HEK293 (cell line): Measurements from ENCODE around the gene ERI3.

Source experiments
- CTCF ChIA-PET: fragments of 350-600 bp; formaldehyde crosslinking; extraction: SDS; loops from one replicate; lab custom pipeline; 2021; ENCODE audit warnings: antibody characterized with exemption; lab: Yijun Ruan, JAX
- POLR2A ChIA-PET: fragments of 300-600 bp; formaldehyde crosslinking; extraction: SDS; loops from one replicate; lab custom pipeline; 2020; ENCODE audit warnings: antibody characterized with exemption, inconsistent platforms; lab: Yijun Ruan, JAX
- H3K27ac ChIP-seq: fragments of 200-500 bp; sonication (Bioruptor generic); 2 replicates; pipeline ENCODE4 v1.5.1; 2014; ENCODE audit warnings: low read depth, low read length, control low read depth, inconsistent platforms; ENCODE audit errors: extremely low read depth
- H3K36me3 ChIP-seq, 2 experiments: fragments of 200-500 bp in 1 of 2; sonication (Bioruptor generic) in 1 of 2; 1 replicate in 1 of 2; 2 replicates in 1 of 2; pipeline ENCODE4 v1.5.1; 2014 to 2017; ENCODE audit warnings: inconsistent platforms in 2 of 2, low read length in 2 of 2; ENCODE audit not compliant: control insufficient read depth in 2 of 2, insufficient read depth in 1 of 2
- H3K4me1 ChIP-seq: fragments of 200-500 bp; sonication (Bioruptor generic); 2 replicates; pipeline ENCODE4 v1.5.1; 2014; ENCODE audit warnings: mild to moderate bottlenecking, low read length, inconsistent platforms; ENCODE audit not compliant: control insufficient read depth, insufficient read depth
- H3K4me3 ChIP-seq: 2 replicates; pipeline ENCODE4 v1.5.1; 2011; ENCODE audit warnings: low read depth, mild to moderate bottlenecking, control low read depth, low read length, moderate library complexity
- H3K9me3 ChIP-seq: fragments of 200-500 bp; sonication (Bioruptor generic); 2 replicates; pipeline ENCODE4 v1.5.1; 2014; ENCODE audit warnings: low read depth, low read length, inconsistent platforms; ENCODE audit not compliant: control insufficient read depth, insufficient read depth
- EGR2 ChIP-seq: fragments of 450-650 bp; formaldehyde crosslinking; IDR thresholded peaks from 2 replicates; pipeline ENCODE4 v1.5.1; 2016; ENCODE audit warnings: low read depth, missing biosample characterization, missing genetic modification characterization
- IKZF3 ChIP-seq: fragments of 450-650 bp; IDR thresholded peaks from 2 replicates; pipeline ENCODE4 v1.5.0; 2018; ENCODE audit warnings: missing biosample characterization, mild to moderate bottlenecking, missing genetic modification characterization, moderate library complexity
- KLF10 ChIP-seq: fragments of 450-650 bp; IDR thresholded peaks from 2 replicates; pipeline ENCODE4 v1.5.1; 2018; ENCODE audit warnings: missing biosample characterization, mild to moderate bottlenecking, missing genetic modification characterization
- KLF17 ChIP-seq: fragments of 450-650 bp; formaldehyde crosslinking; IDR thresholded peaks from 2 replicates; pipeline ENCODE4 v1.5.1; 2016; ENCODE audit warnings: missing biosample characterization, missing genetic modification characterization
- SP2 ChIP-seq: fragments of 450-650 bp; formaldehyde crosslinking; IDR thresholded peaks from 2 replicates; pipeline ENCODE4 v1.5.1; 2016; ENCODE audit warnings: missing biosample characterization, missing genetic modification characterization
- TRIM28 ChIP-seq: IDR thresholded peaks from 2 replicates; pipeline ENCODE4 v1.6.1; 2011; ENCODE audit warnings: low read length, control low read depth, borderline replicate concordance
- ZBTB20 ChIP-seq: fragments of 450-650 bp; formaldehyde crosslinking; IDR thresholded peaks from 2 replicates; pipeline ENCODE4 v1.5.1; 2016; ENCODE audit warnings: missing biosample characterization, missing genetic modification characterization
- ZBTB6 ChIP-seq: fragments of 450-650 bp; formaldehyde crosslinking; IDR thresholded peaks from 2 replicates; pipeline ENCODE4 v1.5.1; 2017; ENCODE audit warnings: missing biosample characterization, missing genetic modification characterization
- ZBTB7A ChIP-seq: fragments of 450-650 bp; formaldehyde crosslinking; IDR thresholded peaks from 2 replicates; pipeline ENCODE4 v1.5.1; 2016; ENCODE audit warnings: low read depth, missing biosample characterization, missing genetic modification characterization
- ZFP3 ChIP-seq: fragments of 450-650 bp; formaldehyde crosslinking; IDR thresholded peaks from 2 replicates; pipeline ENCODE4 v1.5.1; 2016; ENCODE audit warnings: low read depth, missing biosample characterization, missing genetic modification characterization
- ZNF148 ChIP-seq: fragments of 450-650 bp; formaldehyde crosslinking; IDR thresholded peaks from 2 replicates; pipeline ENCODE4 v1.5.0; 2017; ENCODE audit warnings: missing biosample characterization, missing genetic modification characterization, borderline replicate concordance
- ZNF175 ChIP-seq: fragments of 450-650 bp; formaldehyde crosslinking; IDR thresholded peaks from 2 replicates; pipeline ENCODE4 v1.5.1; 2016; ENCODE audit warnings: missing biosample characterization, missing genetic modification characterization
- ZNF2 ChIP-seq: fragments of 450-650 bp; formaldehyde crosslinking; IDR thresholded peaks from 2 replicates; pipeline ENCODE4 v1.5.1; 2016; ENCODE audit warnings: missing biosample characterization, missing genetic modification characterization
- ZNF23 ChIP-seq: fragments of 450-650 bp; formaldehyde crosslinking; IDR thresholded peaks from 2 replicates; pipeline ENCODE4 v1.5.1; 2016; ENCODE audit warnings: missing biosample characterization, missing genetic modification characterization, borderline replicate concordance
- ZNF266 ChIP-seq: fragments of 450-650 bp; formaldehyde crosslinking; IDR thresholded peaks from 2 replicates; pipeline ENCODE4 v1.5.1; 2016; ENCODE audit warnings: missing biosample characterization, missing genetic modification characterization, low read depth
- ZNF324 ChIP-seq: fragments of 450-650 bp; formaldehyde crosslinking; IDR thresholded peaks from 2 replicates; pipeline ENCODE4 v1.5.1; 2016; ENCODE audit warnings: missing biosample characterization, missing genetic modification characterization
- ZNF398 ChIP-seq: fragments of 450-650 bp; formaldehyde crosslinking; IDR thresholded peaks from 2 replicates; pipeline ENCODE4 v1.5.1; 2017; ENCODE audit warnings: missing biosample characterization, missing genetic modification characterization
- ZNF600 ChIP-seq: fragments of 450-650 bp; formaldehyde crosslinking; IDR thresholded peaks from 2 replicates; pipeline ENCODE4 v1.5.1; 2016; ENCODE audit warnings: missing biosample characterization, missing genetic modification characterization
- ZNF610 ChIP-seq: fragments of 450-650 bp; formaldehyde crosslinking; IDR thresholded peaks from 2 replicates; pipeline ENCODE4 v1.5.1; 2016; ENCODE audit warnings: missing biosample characterization, missing genetic modification characterization, borderline replicate concordance
- ZNF645 ChIP-seq: fragments of 450-650 bp; formaldehyde crosslinking; IDR thresholded peaks from 2 replicates; pipeline ENCODE4; 2016; ENCODE audit warnings: missing biosample characterization, missing genetic modification characterization
- ZNF664 ChIP-seq: fragments of 450-650 bp; formaldehyde crosslinking; IDR thresholded peaks from 2 replicates; pipeline ENCODE4 v1.5.1; 2016; ENCODE audit warnings: missing biosample characterization, missing genetic modification characterization

ERI3 gene

GRCh38 chr1:44273560-44274350, 81.3 kb downstream of the ERI3 start:
- ChIA-PET CTCF (interaction anchor here (0.5 to 2.1 kb wide), 3 partner anchors 9 to 57 kb away, joined by 3 to 6 read pairs (median 5); no protein-coding TSS in a partner anchor), POLR2A (no interaction called here)
- H3K4me3 ChIP-seq, result no peak overlapping the region
- H3K9me3 ChIP-seq, result no peaks in the 10 kb centered on the region
- H3K27ac ChIP-seq, result no peak overlapping the region
- TF ChIP-seq ZFP3 (tag by site-specific recombination) (peak; percentile 90), ZNF2 (tag by site-specific recombination) (no peak), ZNF645 (tag by site-specific recombination) (no peak), ZNF23 (tag by site-specific recombination) (no peak)
- peaks cover 0 to 20% of the 10 kb centered on the region in 2 experiments; a peak in 1 of 3 replicates for H3K36me3 ChIP-seq
- H3K4me1 ChIP-seq, result peaks cover 13% of the 10 kb centered on the region

GRCh38 chr1:44272992-44273391, 82.1 kb downstream of the ERI3 start:
- peaks cover 18% of the 10 kb centered on the region for H3K4me1 ChIP-seq
- ChIA-PET POLR2A (no interaction called here), CTCF (interaction anchor here (0.5 to 2.1 kb wide), 3 partner anchors 10 to 56 kb away, joined by 3 to 6 read pairs (median 3); no protein-coding TSS in a partner anchor)
- TF ChIP-seq KLF10 (tag by site-specific recombination), result no peak
- TF ChIP-seq ZBTB20 (tag by site-specific recombination), result no peak
- no peak for TF ChIP-seq ZNF148 (tag by site-specific recombination)
- TF ChIP-seq KLF17 (tag by site-specific recombination), result no peak
- no peak for TF ChIP-seq ZBTB6 (tag by site-specific recombination)
- TF ChIP-seq ZNF266 (tag by site-specific recombination), result no peak
- no peak for TF ChIP-seq ZNF398
- TF ChIP-seq ZNF664 (tag by site-specific recombination), result no peak
- TF ChIP-seq ZNF324 (tag by site-specific recombination), result no peak
- no peak for TF ChIP-seq ZNF175
- TF ChIP-seq ZBTB7A (tag by site-specific recombination), result no peak
- TF ChIP-seq IKZF3 (tag by site-specific recombination), result no peak
- TF ChIP-seq TRIM28, result no peak
- TF ChIP-seq ZNF600, result no peak
- no peak for TF ChIP-seq ZNF610
- no peak for TF ChIP-seq SP2 (tag by site-specific recombination)
- TF ChIP-seq EGR2, result no peak
- peaks cover 0 to 20% of the 10 kb centered on the region in 2 experiments; a peak in 1 of 3 replicates for H3K36me3 ChIP-seq
- no peaks in the 10 kb centered on the region for H3K9me3 ChIP-seq
- no peak overlapping the region for H3K27ac ChIP-seq
- no peak overlapping the region for H3K4me3 ChIP-seq
